ENCODE data around the gene SLC25A19.
"Not testable (repeated sequence)": the region's sequence is repeated elsewhere in the genome, so short reads cannot be mapped to it uniquely, and the experiment has no call there.

DNA sequence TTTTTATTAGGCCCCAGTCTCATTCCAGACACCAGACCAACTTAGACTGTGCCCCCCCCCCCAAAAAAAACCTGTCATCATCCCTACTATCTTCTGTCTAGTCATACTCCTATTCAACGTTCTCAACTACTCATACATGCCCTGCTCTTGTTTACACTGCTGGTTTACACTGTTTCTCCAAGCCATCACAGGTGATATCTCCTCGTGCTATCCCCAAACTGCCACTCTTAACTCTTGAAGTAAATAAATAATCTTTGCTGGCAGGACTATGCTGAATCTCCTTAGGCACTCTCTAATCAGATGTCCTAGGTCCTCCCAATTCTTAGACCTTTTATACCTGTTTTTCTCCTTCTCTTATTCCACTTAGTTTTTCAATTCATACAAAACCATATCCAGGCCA lies 32.0 kb downstream of the SLC25A19 start:
- TF ChIP-seq POLR2A (IDR thresholded peaks at IDR 0.05): not testable (repeated sequence)
- TF ChIP-seq, protein P1, sequence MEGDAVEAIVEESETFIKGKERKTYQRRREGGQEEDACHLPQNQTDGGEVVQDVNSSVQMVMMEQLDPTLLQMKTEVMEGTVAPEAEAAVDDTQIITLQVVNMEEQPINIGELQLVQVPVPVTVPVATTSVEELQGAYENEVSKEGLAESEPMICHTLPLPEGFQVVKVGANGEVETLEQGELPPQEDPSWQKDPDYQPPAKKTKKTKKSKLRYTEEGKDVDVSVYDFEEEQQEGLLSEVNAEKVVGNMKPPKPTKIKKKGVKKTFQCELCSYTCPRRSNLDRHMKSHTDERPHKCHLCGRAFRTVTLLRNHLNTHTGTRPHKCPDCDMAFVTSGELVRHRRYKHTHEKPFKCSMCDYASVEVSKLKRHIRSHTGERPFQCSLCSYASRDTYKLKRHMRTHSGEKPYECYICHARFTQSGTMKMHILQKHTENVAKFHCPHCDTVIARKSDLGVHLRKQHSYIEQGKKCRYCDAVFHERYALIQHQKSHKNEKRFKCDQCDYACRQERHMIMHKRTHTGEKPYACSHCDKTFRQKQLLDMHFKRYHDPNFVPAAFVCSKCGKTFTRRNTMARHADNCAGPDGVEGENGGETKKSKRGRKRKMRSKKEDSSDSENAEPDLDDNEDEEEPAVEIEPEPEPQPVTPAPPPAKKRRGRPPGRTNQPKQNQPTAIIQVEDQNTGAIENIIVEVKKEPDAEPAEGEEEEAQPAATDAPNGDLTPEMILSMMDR (IDR thresholded peaks at IDR 0.05): not testable (repeated sequence)
